Chondrocyte (in vitro differentiated cells): Measurements from ENCODE around the gene MAGEA1. TPM values are rescaled to one million over a fixed set of nuclear protein-coding genes. Genes with fewer than 3 reads are reported as not detected.

Source experiments
- DNase-seq: peaks from one replicate; pipeline ENCODE4 v3.0.0; 2021; ENCODE audit warnings: mixed read lengths, low spot score
- H3K27ac Mint-ChIP-seq: one replicate; pipeline ENCODE4 v1.8.0; 2021; ENCODE audit warnings: mild to moderate bottlenecking, moderate library complexity, mixed read lengths; ENCODE audit not compliant: unreplicated experiment
- H3K27me3 Mint-ChIP-seq: 2 replicates; pipeline ENCODE4 v1.8.0; 2021; ENCODE audit warnings: low read depth, mixed read lengths
- H3K36me3 Mint-ChIP-seq: 2 replicates; pipeline ENCODE4 v1.8.0; 2021; ENCODE audit warnings: low read depth, mixed read lengths
- H3K4me1 Mint-ChIP-seq: 2 replicates; pipeline ENCODE4 v1.8.0; 2021; ENCODE audit warnings: low read depth, mild to moderate bottlenecking, mixed read lengths
- H3K4me3 Mint-ChIP-seq: one replicate; pipeline ENCODE4 v1.8.0; 2021; ENCODE audit warnings: mild to moderate bottlenecking, moderate library complexity, mixed read lengths; ENCODE audit not compliant: unreplicated experiment
- H3K9me3 Mint-ChIP-seq: 2 replicates; pipeline ENCODE4 v1.8.0; 2021; ENCODE audit warnings: low read depth, mixed read lengths
- total RNA-seq: library from RNA; stranded (reverse); gene quantifications from 3 replicates; pipeline ENCODE4 v1.2.1, GENCODE V29; 2021
- TF ChIP-seq, protein P1 (sequence below): fragments of 200-600 bp; sonication (generic); IDR thresholded peaks from 2 replicates; pipeline ENCODE4 v1.5.0; 2021; ENCODE audit warnings: antibody characterized with exemption, mild to moderate bottlenecking, moderate library complexity

MAGEA1 gene
- total RNA-seq, 1 donor from 2014 or later = not detected

DNA sequence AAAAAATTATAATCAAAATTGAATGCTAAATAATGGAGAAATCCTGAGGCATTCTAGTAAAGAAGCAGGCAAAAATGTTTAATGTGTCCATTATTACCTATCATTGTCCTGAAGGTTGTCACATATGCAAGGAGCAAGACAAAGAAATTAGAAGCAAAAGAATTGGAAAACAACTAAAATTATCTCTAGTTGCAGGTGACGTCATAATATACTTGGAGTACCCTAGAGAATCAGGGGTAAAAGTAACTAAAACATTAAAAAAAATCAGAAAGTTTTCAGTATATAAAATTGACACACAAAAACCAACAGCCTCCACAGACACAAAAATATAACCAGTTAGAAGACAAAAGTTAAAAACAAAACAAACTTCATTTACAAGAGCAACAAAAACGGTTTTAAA, 21.4 kb downstream of the MAGEA1 start:
- TF ChIP-seq, protein P1, sequence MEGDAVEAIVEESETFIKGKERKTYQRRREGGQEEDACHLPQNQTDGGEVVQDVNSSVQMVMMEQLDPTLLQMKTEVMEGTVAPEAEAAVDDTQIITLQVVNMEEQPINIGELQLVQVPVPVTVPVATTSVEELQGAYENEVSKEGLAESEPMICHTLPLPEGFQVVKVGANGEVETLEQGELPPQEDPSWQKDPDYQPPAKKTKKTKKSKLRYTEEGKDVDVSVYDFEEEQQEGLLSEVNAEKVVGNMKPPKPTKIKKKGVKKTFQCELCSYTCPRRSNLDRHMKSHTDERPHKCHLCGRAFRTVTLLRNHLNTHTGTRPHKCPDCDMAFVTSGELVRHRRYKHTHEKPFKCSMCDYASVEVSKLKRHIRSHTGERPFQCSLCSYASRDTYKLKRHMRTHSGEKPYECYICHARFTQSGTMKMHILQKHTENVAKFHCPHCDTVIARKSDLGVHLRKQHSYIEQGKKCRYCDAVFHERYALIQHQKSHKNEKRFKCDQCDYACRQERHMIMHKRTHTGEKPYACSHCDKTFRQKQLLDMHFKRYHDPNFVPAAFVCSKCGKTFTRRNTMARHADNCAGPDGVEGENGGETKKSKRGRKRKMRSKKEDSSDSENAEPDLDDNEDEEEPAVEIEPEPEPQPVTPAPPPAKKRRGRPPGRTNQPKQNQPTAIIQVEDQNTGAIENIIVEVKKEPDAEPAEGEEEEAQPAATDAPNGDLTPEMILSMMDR = no peak
- Mint-ChIP-seq H3K27ac (no peak overlapping the region), H3K9me3 (peaks cover 30% of the 10 kb centered on the region), H3K27me3 (peaks cover 6% of the 10 kb centered on the region), H3K4me1 (no peaks in the 10 kb centered on the region), H3K4me3 (no peak overlapping the region), H3K36me3 (no peaks in the 10 kb centered on the region)
- DNase-seq = no peak

GRCh38 chrX:153206425-153207046, 27.5 kb downstream of the MAGEA1 start:
- no peaks in the 10 kb centered on the region for H3K36me3 Mint-ChIP-seq
- no peak overlapping the region for H3K4me3 Mint-ChIP-seq
- no peak for DNase-seq
- TF ChIP-seq, protein P1 = no peak
- H3K9me3 Mint-ChIP-seq = peaks cover 26% of the 10 kb centered on the region
- H3K27ac Mint-ChIP-seq = no peak overlapping the region
- peaks cover 4% of the 10 kb centered on the region for H3K27me3 Mint-ChIP-seq
- H3K4me1 Mint-ChIP-seq = peaks cover 6% of the 10 kb centered on the region

GRCh38 chrX:153209347-153209746, 30.3 kb downstream of the MAGEA1 start:
- H3K9me3 Mint-ChIP-seq = peaks cover 31% of the 10 kb centered on the region
- H3K4me1 Mint-ChIP-seq = peaks cover 6% of the 10 kb centered on the region
- DNase-seq = no peak
- H3K27ac Mint-ChIP-seq = no peak overlapping the region
- H3K27me3 Mint-ChIP-seq = peaks cover under 1% of the 10 kb centered on the region
- no peak overlapping the region for H3K4me3 Mint-ChIP-seq
- TF ChIP-seq, protein P1 = no peak
- no peaks in the 10 kb centered on the region for H3K36me3 Mint-ChIP-seq

DNA sequence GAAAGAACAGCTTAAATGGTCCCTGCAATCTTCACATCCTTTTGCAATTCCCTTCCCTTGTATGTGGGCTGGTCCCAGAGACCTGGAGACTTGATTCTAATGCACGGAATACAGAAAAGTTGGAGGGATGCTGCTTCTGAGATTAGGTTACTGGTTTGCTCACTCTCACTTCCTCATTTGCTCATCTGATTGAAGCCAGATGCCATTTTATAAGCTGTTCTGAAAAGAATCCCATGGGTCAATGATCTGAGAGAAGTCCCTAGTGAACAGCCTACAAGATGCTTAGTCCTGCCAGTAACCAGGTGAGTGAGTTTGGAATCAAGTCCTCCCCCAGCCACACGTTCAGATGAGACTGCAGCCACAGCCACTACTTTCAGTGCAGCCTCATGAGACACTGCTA, 35.9 kb downstream of the MAGEA1 start:
- Mint-ChIP-seq H3K27ac (no peak overlapping the region), H3K4me1 (no peaks in the 10 kb centered on the region), H3K9me3 (peaks cover 26% of the 10 kb centered on the region), H3K36me3 (no peaks in the 10 kb centered on the region), H3K4me3 (no peak overlapping the region), H3K27me3 (peaks cover 1% of the 10 kb centered on the region)
- DNase-seq = no peak
- TF ChIP-seq, protein P1 = no peak

- H3K27ac Mint-ChIP-seq = no peak overlapping the region
- H3K4me3 Mint-ChIP-seq = no peak overlapping the region
- no peaks in the 10 kb centered on the region for H3K4me1 Mint-ChIP-seq
- no peaks in the 10 kb centered on the region for H3K36me3 Mint-ChIP-seq
- DNase-seq = no peak
- H3K9me3 Mint-ChIP-seq = peaks cover 14% of the 10 kb centered on the region
- H3K27me3 Mint-ChIP-seq = peaks cover 1% of the 10 kb centered on the region
- TF ChIP-seq, protein P1 = no peak
Observed at GRCh38 chrX:153216926-153217325, 37.8 kb downstream of the MAGEA1 start.
